Measurements from ENCODE around the gene ACR. TPM values are rescaled to one million over a fixed set of nuclear protein-coding genes. Genes with fewer than 3 reads are reported as not detected.

The ACR gene
- total RNA-seq, 1 donor from 2014 or later, result not detected

DNA sequence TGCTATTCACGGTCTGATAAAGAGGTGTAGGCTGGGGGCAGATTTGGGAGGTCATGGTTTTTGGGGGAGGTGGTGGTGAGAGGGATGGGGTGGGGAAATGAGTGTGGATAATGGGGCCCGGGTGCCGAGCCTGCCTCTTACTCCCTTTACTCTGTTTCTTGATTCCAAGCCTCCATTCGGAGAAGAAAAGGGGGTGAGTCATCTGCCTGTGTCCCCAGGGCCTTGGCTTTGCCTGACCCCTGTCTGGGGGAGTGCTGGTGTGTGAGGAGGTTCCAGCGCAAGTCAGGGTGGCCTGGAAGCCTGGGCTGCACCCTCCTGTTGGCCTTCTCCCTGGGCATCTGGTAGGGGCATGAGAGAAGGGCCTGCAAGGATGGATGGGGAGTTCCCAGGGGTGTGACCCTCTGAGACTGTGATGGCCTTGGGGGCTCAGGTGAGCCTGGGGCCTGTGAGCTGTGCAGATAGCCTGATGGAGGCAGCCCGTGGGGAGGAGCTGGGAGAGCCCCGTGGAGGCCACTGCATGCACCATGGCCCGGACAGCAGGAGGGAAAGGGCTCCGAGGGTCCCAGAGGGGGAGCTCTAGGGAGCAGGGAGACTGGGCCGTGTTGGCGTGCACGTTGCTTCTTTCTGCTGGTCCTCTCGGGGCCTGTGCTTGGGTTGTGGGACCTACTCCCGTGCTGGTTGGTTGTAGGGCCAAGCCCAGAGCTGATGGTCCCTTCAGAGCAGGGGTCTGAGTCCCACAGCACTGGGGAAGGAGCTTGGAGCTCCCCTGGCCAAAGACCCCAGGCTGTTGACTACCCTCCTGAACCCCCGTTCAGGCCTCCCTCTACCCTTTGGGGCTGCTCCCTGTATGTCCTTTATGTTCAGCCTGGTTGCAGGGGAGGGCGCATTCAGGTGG is 26.3 kb upstream of the ACR start:
- no peak for DNase-seq (ENCODE audit: low spot score)
- H4K20me1 ChIP-seq (ENCODE audit: low read depth), result peaks cover 1% of the 10 kb centered on the region
- H3K27ac Mint-ChIP-seq, result no peak overlapping the region

DNA sequence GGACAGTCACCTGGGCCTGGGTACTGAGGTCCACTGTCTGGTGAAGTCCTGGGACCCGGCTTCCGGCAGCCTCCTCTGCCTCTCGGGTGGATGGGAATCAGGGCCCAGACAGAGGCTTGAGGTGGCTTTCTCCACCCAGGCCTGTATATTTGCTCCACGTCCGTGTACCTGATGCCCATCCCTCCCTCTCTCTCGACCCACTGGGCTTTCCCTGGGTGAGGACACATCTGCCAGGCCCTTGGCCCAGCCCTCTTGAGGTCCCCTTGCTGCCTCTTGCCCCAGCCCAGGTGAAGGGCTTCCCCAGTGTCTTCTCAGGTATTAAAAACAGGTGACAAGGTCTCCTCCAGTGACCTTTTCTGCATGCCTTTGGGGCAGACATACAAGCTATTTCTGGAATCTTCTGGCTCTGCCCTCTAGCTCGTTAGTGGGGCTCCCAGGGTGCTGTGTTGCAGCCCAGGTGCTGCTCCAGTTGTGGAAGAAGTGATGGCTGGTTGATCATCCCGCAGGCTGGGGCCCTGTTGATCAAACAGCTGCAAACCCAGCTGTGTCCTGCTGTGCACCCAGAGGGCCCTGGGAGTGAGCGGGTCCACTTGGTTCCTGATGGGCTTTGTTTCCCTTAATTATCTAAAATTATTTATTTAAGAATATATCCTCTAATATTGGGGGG is 25.5 kb upstream of the ACR start:
- no peak for DNase-seq (ENCODE audit: low spot score)
- Histone ChIP-seq H3F3A (ENCODE audit: low read depth) (no peaks in the 10 kb centered on the region), H3K4me3 (no peak overlapping the region), H3K27me3 (peaks cover 1% of the 10 kb centered on the region), H3K27ac (no peak overlapping the region), H3K4me2 (no peak overlapping the region), H3K4me1 (no peaks in the 10 kb centered on the region), H3K9ac (no peak overlapping the region), H4K20me1 (ENCODE audit: low read depth) (peaks cover 5% of the 10 kb centered on the region), H2AFZ (replicated peaks) (no peak overlapping the region), H3K79me2 (ENCODE audit: low read depth) (no peaks in the 10 kb centered on the region), H3K9me3 (ENCODE audit: low read depth) (no peaks in the 10 kb centered on the region), H3K36me3 (no peaks in the 10 kb centered on the region)
- Mint-ChIP-seq H3K36me3 (peaks cover 27% of the 10 kb centered on the region), H3K4me1 (peaks cover 4% of the 10 kb centered on the region), H3K4me3 (no peak overlapping the region), H3K9me3 (no peaks in the 10 kb centered on the region), H3K27me3 (ENCODE audit: insufficient read depth, low read depth) (peaks cover 4% of the 10 kb centered on the region), H3K27ac (no peak overlapping the region)
- TF ChIP-seq, protein P1, sequence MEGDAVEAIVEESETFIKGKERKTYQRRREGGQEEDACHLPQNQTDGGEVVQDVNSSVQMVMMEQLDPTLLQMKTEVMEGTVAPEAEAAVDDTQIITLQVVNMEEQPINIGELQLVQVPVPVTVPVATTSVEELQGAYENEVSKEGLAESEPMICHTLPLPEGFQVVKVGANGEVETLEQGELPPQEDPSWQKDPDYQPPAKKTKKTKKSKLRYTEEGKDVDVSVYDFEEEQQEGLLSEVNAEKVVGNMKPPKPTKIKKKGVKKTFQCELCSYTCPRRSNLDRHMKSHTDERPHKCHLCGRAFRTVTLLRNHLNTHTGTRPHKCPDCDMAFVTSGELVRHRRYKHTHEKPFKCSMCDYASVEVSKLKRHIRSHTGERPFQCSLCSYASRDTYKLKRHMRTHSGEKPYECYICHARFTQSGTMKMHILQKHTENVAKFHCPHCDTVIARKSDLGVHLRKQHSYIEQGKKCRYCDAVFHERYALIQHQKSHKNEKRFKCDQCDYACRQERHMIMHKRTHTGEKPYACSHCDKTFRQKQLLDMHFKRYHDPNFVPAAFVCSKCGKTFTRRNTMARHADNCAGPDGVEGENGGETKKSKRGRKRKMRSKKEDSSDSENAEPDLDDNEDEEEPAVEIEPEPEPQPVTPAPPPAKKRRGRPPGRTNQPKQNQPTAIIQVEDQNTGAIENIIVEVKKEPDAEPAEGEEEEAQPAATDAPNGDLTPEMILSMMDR (IDR thresholded peaks at IDR 0.05), result no peak
- TF ChIP-seq EZH2phosphoT487 (IDR thresholded peaks at IDR 0.05) (no peak), EZH2 (IDR thresholded peaks at IDR 0.05) (no peak)

More for the DNA sequence above, 26.3 kb upstream of the ACR start:
- H3K27me3 Mint-ChIP-seq (ENCODE audit: insufficient read depth, low read depth), result peaks cover 6% of the 10 kb centered on the region
- no peaks in the 10 kb centered on the region for H3K9me3 ChIP-seq (ENCODE audit: low read depth)
- no peak overlapping the region for H3K9ac ChIP-seq
- H3K27me3 ChIP-seq, result no peaks in the 10 kb centered on the region
- peaks cover 4% of the 10 kb centered on the region for H3K4me1 Mint-ChIP-seq
- no peaks in the 10 kb centered on the region for H3K4me1 ChIP-seq
- TF ChIP-seq, protein P1 (IDR thresholded peaks at IDR 0.05), result no peak
- no peak for TF ChIP-seq EZH2 (IDR thresholded peaks at IDR 0.05)
- TF ChIP-seq EZH2phosphoT487 (IDR thresholded peaks at IDR 0.05), result no peak
- H3K27ac ChIP-seq, result no peak overlapping the region
- H3K9me3 Mint-ChIP-seq, result no peaks in the 10 kb centered on the region
- no peak overlapping the region for H3K4me3 ChIP-seq
- H3F3A ChIP-seq (ENCODE audit: low read depth), result no peaks in the 10 kb centered on the region
- no peaks in the 10 kb centered on the region for H3K79me2 ChIP-seq (ENCODE audit: low read depth)
- no peaks in the 10 kb centered on the region for H3K36me3 ChIP-seq
- no peak overlapping the region for H3K4me2 ChIP-seq
- no peak overlapping the region for H2AFZ ChIP-seq (replicated peaks)
- no peak overlapping the region for H3K4me3 Mint-ChIP-seq
- peaks cover 23% of the 10 kb centered on the region for H3K36me3 Mint-ChIP-seq

DNA sequence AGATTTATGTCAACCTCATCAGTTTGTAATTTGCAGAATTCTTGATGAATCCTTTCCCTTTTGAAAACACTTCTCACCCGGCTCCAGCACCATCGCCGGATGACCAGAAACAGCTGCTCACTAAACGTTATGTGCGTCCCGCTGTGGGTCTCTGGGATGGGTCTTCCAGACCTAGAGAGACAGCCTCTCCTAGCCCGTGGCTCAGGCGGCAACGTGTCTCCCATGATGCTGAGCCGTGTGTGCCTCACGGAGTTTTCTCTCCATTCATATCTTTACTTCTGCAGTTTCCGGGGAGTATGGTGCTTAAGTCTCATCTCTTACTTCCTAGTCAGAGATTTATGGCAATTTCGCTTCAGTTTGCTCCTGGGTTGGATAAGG is 25.0 kb upstream of the ACR start:
- H3K79me2 ChIP-seq (ENCODE audit: low read depth), result no peaks in the 10 kb centered on the region
- no peak overlapping the region for H3K4me2 ChIP-seq
- no peak overlapping the region for H2AFZ ChIP-seq (replicated peaks)
- H3K36me3 Mint-ChIP-seq, result peaks cover 28% of the 10 kb centered on the region
- no peaks in the 10 kb centered on the region for H3K36me3 ChIP-seq
- H4K20me1 ChIP-seq (ENCODE audit: low read depth), result peaks cover 8% of the 10 kb centered on the region
- H3K4me3 Mint-ChIP-seq, result no peak overlapping the region
- no peaks in the 10 kb centered on the region for H3K9me3 ChIP-seq (ENCODE audit: low read depth)
- no peaks in the 10 kb centered on the region for H3K4me1 ChIP-seq
- no peak overlapping the region for H3K27ac ChIP-seq
- H3K9ac ChIP-seq, result no peak overlapping the region
- peaks cover 4% of the 10 kb centered on the region for H3K27me3 Mint-ChIP-seq (ENCODE audit: insufficient read depth, low read depth)
- no peak overlapping the region for H3K4me3 ChIP-seq
- DNase-seq (ENCODE audit: low spot score), result no peak
- peaks cover 4% of the 10 kb centered on the region for H3K4me1 Mint-ChIP-seq
- peaks cover 7% of the 10 kb centered on the region for H3K27me3 ChIP-seq
- no peaks in the 10 kb centered on the region for H3K9me3 Mint-ChIP-seq
- H3K27ac Mint-ChIP-seq, result no peak overlapping the region
- no peaks in the 10 kb centered on the region for H3F3A ChIP-seq (ENCODE audit: low read depth)
- TF ChIP-seq, protein P1 (IDR thresholded peaks at IDR 0.05), result no peak
- TF ChIP-seq EZH2phosphoT487 (IDR thresholded peaks at IDR 0.05), result no peak
